K562 (cell line): ENCODE measurements around the gene ARHGAP42. TPM values are rescaled to one million over a fixed set of nuclear protein-coding genes. Genes with fewer than 3 reads are reported as not detected.

ENCODE experiments used
- ADNP ChIP-seq: fragments of 200-800 bp; sonication (Bioruptor generic); IDR thresholded peaks from 2 replicates; pipeline ENCODE4 v1.6.1; 2016; ENCODE audit warnings: missing genetic modification characterization, missing compliant biosample characterization
- CLOCK ChIP-seq: fragments of 250-450 bp; sonication (Bioruptor Pico); IDR thresholded peaks from 2 replicates; pipeline ENCODE4 v1.4.0; 2020; ENCODE audit warnings: mild to moderate bottlenecking, moderate library complexity, borderline replicate concordance
- ILF3 ChIP-seq: fragments of 450-650 bp; IDR thresholded peaks from 2 replicates; pipeline ENCODE4 v1.6.1; 2018; ENCODE audit warnings: antibody characterized with exemption, mild to moderate bottlenecking, moderate library complexity, borderline replicate concordance
- THAP12 ChIP-seq: fragments of 250-450 bp; sonication (Bioruptor Pico); IDR thresholded peaks from 2 replicates; pipeline ENCODE4 v1.9.0; 2021; ENCODE audit warnings: mild to moderate bottlenecking, inconsistent platforms
- polyA plus RNA-seq, 8 experiments: library from polyadenylated mRNA; depleted of rRNA in 4 of 8; stranded (reverse) in 5 of 8; unstranded in 3 of 8; fragments of >200 nt; fragmentation: Nextera tagmentation in 2 of 8; fragmentation: Illumina TruSeq in 1 of 8; extraction: Ambion mirVana in 2 of 8; extraction: Trizol in 1 of 8; gene quantifications; 2 replicates each; pipeline versions ENCODE4 v1.2.1 to v1.2.3, GENCODE V29; 2011 to 2014; ENCODE audit warnings: inconsistent platforms in 1 of 8, missing spikeins in 1 of 8
- total RNA-seq, 7 experiments: library from RNA; depleted of rRNA in 6 of 7; stranded (reverse); fragments of >200 nt in 6 of 7; fragmentation: Illumina TruSeq in 2 of 7; extraction: Trizol in 2 of 7; gene quantifications; 2 replicates each; pipeline versions ENCODE4 v1.2.1 to v1.2.3, GENCODE V29; 2011 to 2021; ENCODE audit warnings: low replicate concordance in 1 of 7

The ARHGAP42 gene
- total and polyA plus RNA-seq, 9 of the 15 experiments (the other 6 are each of a cell fraction or from before 2014, with no cell fraction given), result 0.95 to 6.1 (median 2.4) TPM

- TF ChIP-seq ILF3 (no peak), THAP12 (no peak), CLOCK (CRISPR knock-in tag) (no peak), ADNP (tag) (no peak)
- TF ChIP-seq, all 486 proteins: peak for 20
These were observed 6.0 kb upstream of the ARHGAP42 start (continued) for GRCh38 chr11:100681064-100681502.
